CD14-positive monocyte (primary cell): ENCODE measurements around the gene SLC35D2. TPM values are rescaled to one million over a fixed set of nuclear protein-coding genes. Genes with fewer than 3 reads are reported as not detected.

Source experiments
- DNase-seq, 3 donors: peaks; one replicate each; pipeline ENCODE4 v3.0.0-alpha.2; 2011 to 2022
- H2AFZ ChIP-seq: 2 replicates; pipeline ENCODE4 v1.6.0; 2012; ENCODE audit warnings: mild to moderate bottlenecking, low read depth, low read length, inconsistent platforms; ENCODE audit not compliant: insufficient read depth, poor library complexity, severe bottlenecking
- H3K27ac ChIP-seq, 2 donors: 1 replicate in 1 of 2; 2 replicates in 1 of 2; pipeline ENCODE4 v1.5.1; 2012 to 2013; ENCODE audit warnings: low read length in 2 of 2, control low read depth in 1 of 2, inconsistent platforms in 1 of 2, low read depth in 1 of 2, mild to moderate bottlenecking in 1 of 2
- H3K27me3 ChIP-seq, 2 donors: one replicate each; pipeline versions ENCODE4 v1.6.0 to v1.6.1; 2011 to 2013; ENCODE audit warnings: low read length in 2 of 2; ENCODE audit not compliant: control insufficient read depth in 2 of 2, insufficient read depth in 2 of 2
- H3K36me3 ChIP-seq, 2 donors: replicated peaks in 1 of 2; 1 replicate in 1 of 2; 2 replicates in 1 of 2; pipeline versions ENCODE4 v1.5.1 to v1.6.1; 2012 to 2013; ENCODE audit warnings: low read length in 2 of 2, control low read depth in 1 of 2, inconsistent platforms in 1 of 2, mild to moderate bottlenecking in 1 of 2; ENCODE audit not compliant: insufficient read depth in 2 of 2, control insufficient read depth in 1 of 2
- H3K4me1 ChIP-seq, 2 donors: 1 replicate in 1 of 2; 2 replicates in 1 of 2; pipeline versions ENCODE4 v1.5.1 to v1.6.1; 2012 to 2013; ENCODE audit warnings: low read length in 2 of 2, control low read depth in 1 of 2, inconsistent platforms in 1 of 2, mild to moderate bottlenecking in 1 of 2, moderate library complexity in 1 of 2; ENCODE audit not compliant: insufficient read depth in 2 of 2, control insufficient read depth in 1 of 2
- H3K4me2 ChIP-seq: replicated peaks from 2 replicates; pipeline ENCODE3; 2012; ENCODE audit warnings: low read length, moderate library complexity, mild to moderate bottlenecking; ENCODE audit not compliant: poor library complexity, severe bottlenecking; ENCODE audit errors: extremely low read depth
- H3K4me3 ChIP-seq, 3 experiments: fragments of 200-600 bp in 1 of 3; sonication (generic) in 1 of 3; replicated peaks in 1 of 3; 1 replicate in 2 of 3; 2 replicates in 1 of 3; pipeline ENCODE4 v1.5.1; 2011 to 2013; ENCODE audit warnings: low read length in 3 of 3, mild to moderate bottlenecking in 3 of 3, control low read depth in 2 of 3, low read depth in 2 of 3, inconsistent platforms in 1 of 3, moderate library complexity in 1 of 3
- H3K79me2 ChIP-seq: 2 replicates; pipeline ENCODE4 v1.6.0; 2012; ENCODE audit warnings: mild to moderate bottlenecking, control low read depth, inconsistent platforms, low read length, moderate library complexity; ENCODE audit not compliant: insufficient read depth
- H3K9ac ChIP-seq: 2 replicates; pipeline ENCODE4 v1.6.0; 2017; ENCODE audit warnings: low read length, mild to moderate bottlenecking; ENCODE audit not compliant: insufficient read depth, poor library complexity, severe bottlenecking
- H3K9me3 ChIP-seq, 2 donors: replicated peaks in 1 of 2; 1 replicate in 1 of 2; 2 replicates in 1 of 2; pipeline versions ENCODE4 v1.5.1 to v1.6.1; 2012 to 2013; ENCODE audit warnings: low read length in 2 of 2, control low read depth in 1 of 2; ENCODE audit not compliant: control insufficient read depth in 1 of 2, insufficient read depth in 1 of 2
- H4K20me1 ChIP-seq: 2 replicates; pipeline ENCODE4 v1.6.0; 2012; ENCODE audit warnings: mild to moderate bottlenecking, low read length, control low read depth, moderate library complexity; ENCODE audit not compliant: insufficient read depth
- H3K27ac Mint-ChIP-seq, 7 donors: one replicate each; pipeline ENCODE4 v1.8.0; 2020; ENCODE audit warnings: mild to moderate bottlenecking in 7 of 7, mixed read lengths in 7 of 7, moderate library complexity in 6 of 7, inconsistent platforms in 2 of 7
- H3K27me3 Mint-ChIP-seq, 3 donors: one replicate each; pipeline ENCODE4 v1.8.0; 2021 to 2022; ENCODE audit warnings: low read depth in 3 of 3, mild to moderate bottlenecking in 3 of 3, mixed read lengths in 3 of 3, moderate library complexity in 3 of 3, inconsistent platforms in 1 of 3
- H3K36me3 Mint-ChIP-seq, 2 donors: one replicate each; pipeline ENCODE4 v1.8.0; 2020; ENCODE audit warnings: mixed read lengths in 2 of 2, inconsistent platforms in 1 of 2, mild to moderate bottlenecking in 1 of 2
- H3K4me1 Mint-ChIP-seq: one replicate; pipeline ENCODE4 v1.8.0; 2020; ENCODE audit warnings: mild to moderate bottlenecking, mixed read lengths
- H3K4me3 Mint-ChIP-seq, 2 donors: one replicate each; pipeline ENCODE4 v1.8.0; 2020; ENCODE audit warnings: mild to moderate bottlenecking in 2 of 2, mixed read lengths in 2 of 2, moderate library complexity in 1 of 2
- H3K9me3 Mint-ChIP-seq, 7 donors: one replicate each; pipeline ENCODE4 v1.8.0; 2020 to 2022; ENCODE audit warnings: mixed read lengths in 7 of 7, mild to moderate bottlenecking in 6 of 7, moderate library complexity in 6 of 7, inconsistent platforms in 2 of 7
- CTCF ChIP-seq: fragments of 200-600 bp; IDR thresholded peaks from one replicate; pipeline ENCODE4 v1.8.0; 2022; ENCODE audit warnings: antibody characterized with exemption, mild to moderate bottlenecking
- WGBS: methylation state at CpG from one replicate; pipeline ENCODE4 v1.1.5; 2013; ENCODE audit warnings: missing lambda C conversion rate; ENCODE audit not compliant: insufficient coverage; 5-methylcytosine and 5-hydroxymethylcytosine counted together
- intact Hi-C, 2 donors: fragments of 100-400 bp; cut with micrococcal nuclease; formaldehyde crosslinking; loops; one replicate each; pipeline versions ENCODE4 v1.15.0 to v1.15.1; 2023
- polyA plus RNA-seq, 3 donors: library from polyadenylated mRNA; depleted of rRNA in 1 of 3; unstranded in 2 of 3; stranded (reverse) in 1 of 3; fragments of 300-500 nt in 2 of 3; fragments of >200 nt in 1 of 3; fragmentation: Illumina TruSeq in 2 of 3; gene quantifications; 1 replicate in 2 of 3; 2 replicates in 1 of 3; pipeline ENCODE4 v1.2.3, GENCODE V29; 2012 to 2021

SLC35D2 gene
- polyA plus RNA-seq, 3 donors: 14.8 to 27.4 (median 20.0) TPM

GRCh38 chr9:96340707-96341106 is 42.8 kb downstream of the SLC35D2 start:
- WGBS: 93% methylated on average over 3 of the region's 3 CpGs
- H3K4me3 ChIP-seq: no peak overlapping the region

GRCh38 chr9:96338299-96338698 is 45.2 kb downstream of the SLC35D2 start:
- no peaks in the 10 kb centered on the region for H3K27me3 Mint-ChIP-seq
- peaks cover 0 to 12% of the 10 kb centered on the region in 2 donors for H3K36me3 Mint-ChIP-seq
- Histone ChIP-seq H3K9me3 (no peaks in the 10 kb centered on the region), H2AFZ (no peak overlapping the region), H3K27me3 (no peaks in the 10 kb centered on the region), H3K4me1 (no peaks in the 10 kb centered on the region), H3K4me3 (no peak overlapping the region), H3K4me2 (no peak overlapping the region), H3K27ac (no peak overlapping the region), H4K20me1 (no peaks in the 10 kb centered on the region), H3K36me3 (peaks cover 0 to 7% of the 10 kb centered on the region in 2 donors), H3K9ac (no peak overlapping the region), H3K79me2 (no peaks in the 10 kb centered on the region)
- H3K9me3 Mint-ChIP-seq: no peaks in the 10 kb centered on the region
- no peak for DNase-seq
- WGBS: no CpG with 5 or more reads among the region's 3 CpGs
- no peak for TF ChIP-seq CTCF
- no peak overlapping the region for H3K4me3 Mint-ChIP-seq
- intact Hi-C loops: no loop called here
- no peak overlapping the region for H3K27ac Mint-ChIP-seq
- peaks cover 5% of the 10 kb centered on the region for H3K4me1 Mint-ChIP-seq

More at GRCh38 chr9:96340707-96341106, 42.8 kb downstream of the SLC35D2 start:
- Histone ChIP-seq H3K36me3 (peaks cover 0 to 7% of the 10 kb centered on the region in 2 donors), H3K9ac (no peak overlapping the region), H2AFZ (no peak overlapping the region), H3K4me2 (no peak overlapping the region), H3K27ac (no peak overlapping the region), H3K27me3 (no peaks in the 10 kb centered on the region), H4K20me1 (no peaks in the 10 kb centered on the region), H3K79me2 (no peaks in the 10 kb centered on the region), H3K9me3 (no peaks in the 10 kb centered on the region), H3K4me1 (no peaks in the 10 kb centered on the region)
- intact Hi-C loops: no loop called here
- DNase-seq: no peak
- Mint-ChIP-seq H3K27ac (no peak overlapping the region), H3K4me1 (peaks cover 10% of the 10 kb centered on the region), H3K9me3 (no peaks in the 10 kb centered on the region), H3K4me3 (no peak overlapping the region), H3K27me3 (no peaks in the 10 kb centered on the region), H3K36me3 (peaks cover 0 to 12% of the 10 kb centered on the region in 2 donors)
- no peak for TF ChIP-seq CTCF
